Gastrocnemius medialis (tissue), 4 donors: ENCODE data around the gene SYNM. TPM values are rescaled to one million over a fixed set of nuclear protein-coding genes. Genes with fewer than 3 reads are reported as not detected.

Experiments used
- ATAC-seq, 2 donors: fragments of 150-250 bp; one replicate each; pipeline ENCODE4 v1.9.1; 2016
- DNase-seq, 2 donors: peaks; one replicate each; pipeline ENCODE4 v3.0.0-alpha.2; 2019
- H3K27ac ChIP-seq, 4 donors: fragments of 200-600 bp; sonication (generic); 1 replicate in 1 of 4; 2 replicates in 3 of 4; pipeline ENCODE4 v1.5.1; 2016 to 2018; ENCODE audit warnings: mild to moderate bottlenecking in 2 of 4, moderate library complexity in 1 of 4
- H3K27me3 ChIP-seq, 3 donors: fragments of 200-600 bp; sonication (generic) in 2 of 3; 1 replicate in 1 of 3; 2 replicates in 2 of 3; pipeline versions ENCODE4 v1.5.1 to v1.6.0; 2016 to 2019; ENCODE audit warnings: mild to moderate bottlenecking in 1 of 3, moderate library complexity in 1 of 3
- H3K36me3 ChIP-seq, 2 donors: fragments of 200-600 bp; sonication (generic) in 1 of 2; one replicate each; pipeline ENCODE4 v1.5.1; 2017 to 2018
- H3K4me1 ChIP-seq, 2 donors: fragments of 200-600 bp; sonication (generic) in 1 of 2; one replicate each; pipeline ENCODE4 v1.5.1; 2016 to 2017; ENCODE audit warnings: mild to moderate bottlenecking in 2 of 2
- H3K4me3 ChIP-seq, 4 donors: fragments of 200-600 bp; sonication (generic) in 3 of 4; 1 replicate in 1 of 4; 2 replicates in 3 of 4; pipeline ENCODE4 v1.5.1; 2016 to 2019; ENCODE audit warnings: mild to moderate bottlenecking in 2 of 4
- H3K9me3 ChIP-seq, 3 donors: fragments of 200-600 bp; sonication (generic) in 2 of 3; 1 replicate in 1 of 3; 2 replicates in 2 of 3; pipeline ENCODE4 v1.5.1; 2016 to 2019
- CTCF ChIP-seq, 5 experiments: fragments of 450-650 bp in 3 of 5; fragments of 200-600 bp in 2 of 5; sonication (generic) in 2 of 5; IDR thresholded peaks in 4 of 5; conservative IDR thresholded peaks in 1 of 5; 1 replicate in 4 of 5; 2 replicates in 1 of 5; pipeline ENCODE4 v1.5.1; 2016 to 2019; ENCODE audit warnings: antibody characterized with exemption in 5 of 5, mild to moderate bottlenecking in 3 of 5, moderate library complexity in 3 of 5
- POLR2A ChIP-seq, 2 donors: fragments of 450-650 bp; IDR thresholded peaks; one replicate each; pipeline ENCODE4 v1.6.1; 2017; ENCODE audit warnings: antibody characterized with exemption in 2 of 2, mild to moderate bottlenecking in 2 of 2, moderate library complexity in 2 of 2
- in situ Hi-C, 4 donors: fragments of 200-750 bp; cut with MboI; loops; one replicate each; pipeline versions ENCODE4 v1.15.0 to v1.8.0; 2017; ENCODE audit warnings: low sequenced_read_pairs in 4 of 4
- intact Hi-C: fragments of 100-400 bp; cut with DNase I; formaldehyde crosslinking; loops from one replicate; pipeline ENCODE4 v1.15.1; 2023; ENCODE audit warnings: low total_unique reads
- total RNA-seq, 4 donors: library from RNA; depleted of rRNA; stranded (reverse); fragments of >200 nt; gene quantifications; one replicate each; pipeline versions ENCODE4 v1.1.0 to v1.2.3, GENCODE V29; 2016

The SYNM gene
- total RNA-seq, 4 donors from 2014 or later, result 200 to 308 (median 266) TPM

DNA sequence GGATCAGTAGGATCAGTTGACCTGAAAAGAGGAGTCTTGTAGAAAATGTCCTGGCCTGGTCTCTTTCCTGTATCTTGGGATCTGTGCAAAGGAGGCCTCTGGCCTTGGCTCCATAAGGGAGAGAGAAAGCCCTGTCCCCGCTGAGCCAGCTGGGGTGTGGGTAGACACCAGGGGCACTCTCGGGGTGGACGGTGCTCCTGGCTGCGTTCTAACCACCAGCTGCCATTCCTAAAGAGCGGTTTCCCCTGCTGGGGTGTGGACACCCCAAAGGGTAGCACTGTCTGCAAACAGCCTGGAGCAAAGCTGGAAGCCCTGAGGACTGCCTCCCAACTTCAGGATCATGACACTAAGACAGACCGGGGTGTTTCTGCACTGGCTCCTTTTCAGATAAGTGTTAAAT lies 23.5 kb downstream of the SYNM start:
- peaks cover 0 to 49% of the 10 kb centered on the region in 2 donors for H3K36me3 ChIP-seq

DNA sequence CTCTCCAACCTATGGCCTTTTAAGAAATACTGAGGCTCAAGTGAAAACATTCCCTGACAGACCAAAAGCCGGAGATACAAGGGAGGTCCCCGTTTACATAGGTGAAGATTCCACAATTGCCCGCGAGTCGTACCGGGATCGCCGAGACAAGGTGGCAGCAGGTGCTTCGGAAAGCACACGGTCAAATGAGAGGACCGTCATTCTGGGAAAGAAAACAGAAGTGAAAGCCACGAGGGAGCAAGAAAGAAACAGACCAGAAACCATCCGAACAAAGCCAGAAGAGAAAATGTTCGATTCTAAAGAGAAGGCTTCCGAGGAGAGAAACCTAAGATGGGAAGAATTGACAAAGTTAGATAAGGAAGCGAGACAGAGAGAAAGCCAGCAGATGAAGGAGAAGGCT lies 24.8 kb downstream of the SYNM start:
- H3K4me1 ChIP-seq, result peaks cover 63 to 70% of the 10 kb centered on the region in 2 donors
- H3K4me3 ChIP-seq, result no peak overlapping the region
- in situ Hi-C loops (no loop called here), intact Hi-C loops (loop anchor here (10.0 kb wide), 2 partner anchors 605 to 1395 kb away; partner anchors contain the start of genes CERS3 and LYSMD4)
- H3K27me3 ChIP-seq, result no peaks in the 10 kb centered on the region
- peaks cover 0 to 61% of the 10 kb centered on the region in 2 donors for H3K36me3 ChIP-seq
- TF ChIP-seq POLR2A (IDR thresholded peaks at IDR 0.05) (no peak), CTCF (IDR thresholded peaks at IDR 0.05 in 4 of 5, conservative IDR thresholded peaks at IDR 0.05 in 1 of 5) (no peak)
- DNase-seq (no peak), ATAC-seq (no peak)
- no peaks in the 10 kb centered on the region for H3K9me3 ChIP-seq
- peak overlapping the region; percentile 63 to 97 (median 90) for H3K27ac ChIP-seq

More for the DNA sequence above, 23.5 kb downstream of the SYNM start:
- ATAC-seq (no peak), DNase-seq (no peak)
- no peaks in the 10 kb centered on the region for H3K27me3 ChIP-seq
- no peaks in the 10 kb centered on the region for H3K9me3 ChIP-seq
- intact Hi-C loops (loop anchor here (10.0 kb wide), 2 partner anchors 606 to 1396 kb away; partner anchors contain the start of genes CERS3 and LYSMD4), in situ Hi-C loops (no loop called here)
- no peak overlapping the region for H3K4me3 ChIP-seq
- peaks cover 62 to 71% of the 10 kb centered on the region in 2 donors for H3K4me1 ChIP-seq
- peak overlapping the region; percentile 88 to 97 (median 94) for H3K27ac ChIP-seq
- TF ChIP-seq CTCF (IDR thresholded peaks at IDR 0.05 in 4 of 5, conservative IDR thresholded peaks at IDR 0.05 in 1 of 5), result no peak
- no peak for TF ChIP-seq POLR2A (IDR thresholded peaks at IDR 0.05)

DNA sequence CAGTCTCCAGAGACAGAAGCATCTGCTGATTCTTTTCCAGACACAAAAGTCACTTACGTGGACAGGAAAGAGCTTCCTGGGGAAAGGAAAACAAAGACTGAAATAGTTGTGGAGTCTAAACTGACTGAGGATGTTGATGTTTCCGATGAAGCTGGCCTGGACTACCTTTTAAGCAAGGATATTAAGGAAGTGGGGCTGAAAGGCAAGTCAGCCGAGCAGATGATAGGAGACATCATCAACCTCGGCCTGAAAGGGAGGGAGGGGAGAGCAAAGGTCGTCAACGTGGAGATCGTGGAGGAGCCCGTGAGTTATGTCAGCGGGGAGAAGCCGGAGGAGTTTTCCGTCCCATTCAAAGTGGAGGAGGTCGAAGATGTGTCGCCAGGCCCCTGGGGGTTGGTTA lies 25.4 kb downstream of the SYNM start:
- intact Hi-C loops (no loop called here), in situ Hi-C loops (no loop called here)
- no peak overlapping the region for H3K4me3 ChIP-seq
- no peak for TF ChIP-seq CTCF (IDR thresholded peaks at IDR 0.05 in 4 of 5, conservative IDR thresholded peaks at IDR 0.05 in 1 of 5)
- TF ChIP-seq POLR2A (IDR thresholded peaks at IDR 0.05), result no peak
- peak overlapping the region; percentile 63 to 97 (median 90) for H3K27ac ChIP-seq
- DNase-seq (no peak), ATAC-seq (no peak)
- H3K27me3 ChIP-seq, result no peaks in the 10 kb centered on the region
- H3K36me3 ChIP-seq, result peaks cover 0 to 61% of the 10 kb centered on the region in 2 donors
- H3K4me1 ChIP-seq, result peaks cover 62 to 68% of the 10 kb centered on the region in 2 donors
- H3K9me3 ChIP-seq, result no peaks in the 10 kb centered on the region

DNA sequence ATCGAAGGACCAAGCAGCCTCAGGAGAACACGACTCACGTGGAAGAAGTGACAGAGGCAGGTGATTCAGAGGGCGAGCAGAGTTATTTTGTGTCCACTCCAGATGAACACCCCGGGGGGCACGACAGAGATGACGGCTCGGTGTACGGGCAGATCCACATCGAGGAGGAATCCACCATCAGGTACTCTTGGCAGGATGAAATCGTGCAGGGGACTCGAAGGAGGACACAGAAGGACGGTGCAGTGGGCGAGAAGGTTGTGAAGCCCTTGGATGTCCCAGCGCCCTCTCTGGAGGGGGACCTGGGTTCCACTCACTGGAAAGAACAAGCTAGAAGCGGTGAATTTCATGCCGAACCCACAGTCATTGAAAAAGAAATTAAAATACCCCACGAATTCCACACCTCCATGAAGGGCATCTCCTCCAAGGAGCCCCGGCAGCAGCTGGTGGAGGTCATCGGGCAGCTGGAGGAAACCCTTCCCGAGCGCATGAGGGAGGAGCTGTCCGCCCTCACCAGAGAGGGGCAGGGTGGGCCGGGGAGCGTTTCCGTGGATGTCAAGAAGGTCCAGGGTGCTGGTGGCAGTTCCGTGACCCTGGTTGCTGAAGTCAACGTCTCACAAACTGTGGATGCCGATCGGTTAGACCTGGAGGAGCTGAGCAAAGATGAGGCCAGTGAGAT lies 26.0 kb downstream of the SYNM start:
- no peaks in the 10 kb centered on the region for H3K27me3 ChIP-seq
- no peak for ATAC-seq
- H3K27ac ChIP-seq, result peak overlapping the region; percentile 63 to 97 (median 90)
- peaks cover 0 to 62% of the 10 kb centered on the region in 2 donors for H3K36me3 ChIP-seq
- TF ChIP-seq POLR2A (IDR thresholded peaks at IDR 0.05) (no peak), CTCF (IDR thresholded peaks at IDR 0.05 in 4 of 5, conservative IDR thresholded peaks at IDR 0.05 in 1 of 5) (no peak)
- in situ Hi-C loops (no loop called here), intact Hi-C loops (no loop called here)
- no peak for DNase-seq
- no peaks in the 10 kb centered on the region for H3K9me3 ChIP-seq
- no peak overlapping the region for H3K4me3 ChIP-seq
- H3K4me1 ChIP-seq, result peaks cover 59 to 68% of the 10 kb centered on the region in 2 donors
